Breast epithelium (tissue), 4 donors: ENCODE measurements around the gene ID4. TPM values are rescaled to one million over a fixed set of nuclear protein-coding genes. Genes with fewer than 3 reads are reported as not detected.
A peak's percentile ranks its signal among the peaks of the same experiment; 100 is the strongest.

Source experiments
- DNase-seq, 2 donors: peaks; one replicate each; pipeline ENCODE4 v3.0.0-alpha.2; 2019; ENCODE audit warnings: low spot score in 2 of 2
- H3K27ac ChIP-seq, 2 donors: fragments of 200-600 bp; sonication (generic) in 1 of 2; one replicate each; pipeline ENCODE4 v1.5.1; 2016 to 2019; ENCODE audit warnings: mild to moderate bottlenecking in 1 of 2
- H3K27me3 ChIP-seq, 2 donors: fragments of 200-600 bp; sonication (generic) in 1 of 2; one replicate each; pipeline versions ENCODE4 v1.5.1 to v1.6.0; 2017 to 2019; ENCODE audit warnings: control low read depth in 1 of 2, mild to moderate bottlenecking in 1 of 2
- H3K36me3 ChIP-seq: fragments of 200-600 bp; one replicate; pipeline ENCODE4 v1.5.1; 2019
- H3K4me1 ChIP-seq, 2 donors: fragments of 200-600 bp; sonication (generic); one replicate each; pipeline ENCODE4 v1.5.1; 2016 to 2019; ENCODE audit warnings: control low read depth in 1 of 2
- H3K4me3 ChIP-seq, 3 donors: fragments of 200-600 bp; sonication (generic); 1 replicate in 2 of 3; 2 replicates in 1 of 3; pipeline ENCODE4 v1.5.1; 2016 to 2019; ENCODE audit warnings: mild to moderate bottlenecking in 3 of 3, moderate library complexity in 2 of 3
- H3K9me3 ChIP-seq, 2 donors: fragments of 200-600 bp; sonication (generic) in 1 of 2; one replicate each; pipeline ENCODE4 v1.5.1; 2016 to 2019; ENCODE audit warnings: control low read depth in 1 of 2
- CTCF ChIP-seq, 3 donors: fragments of 450-650 bp; IDR thresholded peaks; one replicate each; pipeline ENCODE4 v1.5.1; 2016 to 2017; ENCODE audit warnings: antibody characterized with exemption in 3 of 3, mild to moderate bottlenecking in 3 of 3, moderate library complexity in 3 of 3
- POLR2A ChIP-seq: fragments of 450-650 bp; IDR thresholded peaks from one replicate; pipeline ENCODE4 v1.6.1; 2016; ENCODE audit warnings: antibody characterized with exemption, mild to moderate bottlenecking, moderate library complexity
- POLR2AphosphoS5 ChIP-seq, 3 donors: sonication (generic); formaldehyde crosslinking; IDR thresholded peaks; one replicate each; pipeline ENCODE4 v1.6.1; 2017; ENCODE audit warnings: antibody characterized with exemption in 3 of 3
- intact Hi-C: fragments of 100-400 bp; cut with DNase I; formaldehyde crosslinking; loops from one replicate; pipeline ENCODE4 v1.15.1; 2023; ENCODE audit warnings: low total_unique reads
- total RNA-seq, 3 donors: library from RNA; depleted of rRNA; stranded (reverse); fragments of >200 nt; gene quantifications; one replicate each; pipeline ENCODE4 v1.1.0, GENCODE V29; 2016

ID4 gene
- 10 to 100 TPM; 45.9 to 92.9 (median 57.1) TPM for total RNA-seq

- Histone ChIP-seq H3K4me3 (peak within 1 kb of the TSS; percentile 64 to 93 (median 69)), H3K27ac (peak within 1 kb of the TSS; percentile 90 to 94), H3K4me1 (no peaks in the 10 kb centered on the region), H3K27me3 (no peaks in the 10 kb centered on the region), H3K36me3 (no peaks in the 10 kb centered on the region), H3K9me3 (no peaks in the 10 kb centered on the region)
- peak; percentile 91 to 96 for DNase-seq
- intact Hi-C loops: no loop called here
- TF ChIP-seq CTCF (IDR thresholded peaks at IDR 0.05) (no peak), POLR2A (peak; percentile 98), POLR2AphosphoS5 (IDR thresholded peaks at IDR 0.05) (peak; percentile 95 to 98 (median 97))
Measured at GRCh38 chr6:19836799-19837510, at the start of gene ID4. TSS of gene ID4 (plus strand) at chr6:19837370. CDS start at chr6:19837755, 385 bp downstream.

- Histone ChIP-seq H3K27me3 (no peaks in the 10 kb centered on the region), H3K36me3 (no peaks in the 10 kb centered on the region), H3K27ac (no peak overlapping the region), H3K4me3 (no peak overlapping the region), H3K4me1 (no peaks in the 10 kb centered on the region), H3K9me3 (no peaks in the 10 kb centered on the region)
- no peak for DNase-seq
- intact Hi-C loops: no loop called here
- TF ChIP-seq POLR2A (no peak), POLR2AphosphoS5 (IDR thresholded peaks at IDR 0.05) (no peak), CTCF (IDR thresholded peaks at IDR 0.05) (no peak)
Measured at GRCh38 chr6:19788686-19789085, 48.5 kb upstream of the ID4 start.

GRCh38 chr6:19789100-19789803, 47.9 kb upstream of the ID4 start:
- no peak overlapping the region for H3K4me3 ChIP-seq
- H3K27ac ChIP-seq: no peak overlapping the region

GRCh38 chr6:19791267-19791666, 45.9 kb upstream of the ID4 start:
- H3K27ac ChIP-seq: no peak overlapping the region
- H3K27me3 ChIP-seq: no peaks in the 10 kb centered on the region
- H3K36me3 ChIP-seq: no peaks in the 10 kb centered on the region
- DNase-seq: no peak
- intact Hi-C loops: no loop called here
- no peaks in the 10 kb centered on the region for H3K9me3 ChIP-seq
- H3K4me3 ChIP-seq: no peak overlapping the region
- TF ChIP-seq POLR2AphosphoS5 (IDR thresholded peaks at IDR 0.05): no peak
- TF ChIP-seq CTCF (IDR thresholded peaks at IDR 0.05): no peak
- no peak for TF ChIP-seq POLR2A
- no peaks in the 10 kb centered on the region for H3K4me1 ChIP-seq

More at GRCh38 chr6:19789100-19789803, 47.9 kb upstream of the ID4 start:
- H3K4me1 ChIP-seq: no peaks in the 10 kb centered on the region
- H3K27me3 ChIP-seq: no peaks in the 10 kb centered on the region
- H3K9me3 ChIP-seq: no peaks in the 10 kb centered on the region
- no peak for TF ChIP-seq POLR2A
- no peak for TF ChIP-seq POLR2AphosphoS5 (IDR thresholded peaks at IDR 0.05)
- TF ChIP-seq CTCF (IDR thresholded peaks at IDR 0.05): no peak
- DNase-seq: no peak
- intact Hi-C loops: no loop called here
- no peaks in the 10 kb centered on the region for H3K36me3 ChIP-seq

- H3K9me3 ChIP-seq: peaks cover 0 to 6% of the 10 kb centered on the region in 2 donors
- no peaks in the 10 kb centered on the region for H3K27me3 ChIP-seq
- no peak overlapping the region for H3K27ac ChIP-seq
- no peaks in the 10 kb centered on the region for H3K4me1 ChIP-seq
- TF ChIP-seq CTCF (IDR thresholded peaks at IDR 0.05) (no peak), POLR2AphosphoS5 (IDR thresholded peaks at IDR 0.05) (no peak), POLR2A (no peak)
- intact Hi-C loops: no loop called here
- H3K36me3 ChIP-seq: no peaks in the 10 kb centered on the region
- DNase-seq: no peak
- no peak overlapping the region for H3K4me3 ChIP-seq
Measured at GRCh38 chr6:19795211-19795610, 42.0 kb upstream of the ID4 start.
